HEK293 (cell line): ENCODE results near the gene TEX36.

Source experiments
- MZF1 ChIP-seq: fragments of 450-650 bp; formaldehyde crosslinking; IDR thresholded peaks from 2 replicates; pipeline ENCODE4 v1.5.1; 2017; ENCODE audit warnings: missing biosample characterization, missing genetic modification characterization, borderline replicate concordance
- PATZ1 ChIP-seq: fragments of 450-650 bp; formaldehyde crosslinking; IDR thresholded peaks from 2 replicates; pipeline ENCODE4 v1.5.1; 2016; ENCODE audit warnings: missing biosample characterization, missing genetic modification characterization
- PRDM4 ChIP-seq: fragments of 450-650 bp; formaldehyde crosslinking; IDR thresholded peaks from 2 replicates; pipeline ENCODE4 v1.5.1; 2017; ENCODE audit warnings: missing biosample characterization, missing genetic modification characterization
- ZBTB44 ChIP-seq: fragments of 450-650 bp; IDR thresholded peaks from 2 replicates; pipeline ENCODE4 v1.5.1; 2018; ENCODE audit warnings: missing biosample characterization, mild to moderate bottlenecking, missing genetic modification characterization
- ZNF202 ChIP-seq: fragments of 450-650 bp; formaldehyde crosslinking; IDR thresholded peaks from 2 replicates; pipeline ENCODE4 v1.5.1; 2016; ENCODE audit warnings: missing biosample characterization, missing genetic modification characterization, borderline replicate concordance
- ZNF280C ChIP-seq: fragments of 450-650 bp; formaldehyde crosslinking; IDR thresholded peaks from 2 replicates; pipeline ENCODE4 v1.5.1; 2016; ENCODE audit warnings: missing biosample characterization, missing genetic modification characterization
- ZNF629 ChIP-seq: fragments of 450-650 bp; formaldehyde crosslinking; IDR thresholded peaks from 2 replicates; pipeline ENCODE4 v1.5.1; 2017; ENCODE audit warnings: missing biosample characterization, missing genetic modification characterization
- TF ChIP-seq, protein P1 (sequence below): fragments of 450-650 bp; formaldehyde crosslinking; IDR thresholded peaks from 2 replicates; pipeline ENCODE4 v1.5.1; 2017; ENCODE audit warnings: missing biosample characterization, missing genetic modification characterization
- TF ChIP-seq, protein P2 (sequence below): fragments of 450-650 bp; formaldehyde crosslinking; IDR thresholded peaks from 2 replicates; pipeline ENCODE4 v1.5.1; 2016; ENCODE audit warnings: missing biosample characterization, missing genetic modification characterization
- TF ChIP-seq, protein P3 (sequence below): fragments of 450-650 bp; formaldehyde crosslinking; IDR thresholded peaks from 2 replicates; pipeline ENCODE4 v1.5.1; 2017; ENCODE audit warnings: missing biosample characterization, missing genetic modification characterization

DNA sequence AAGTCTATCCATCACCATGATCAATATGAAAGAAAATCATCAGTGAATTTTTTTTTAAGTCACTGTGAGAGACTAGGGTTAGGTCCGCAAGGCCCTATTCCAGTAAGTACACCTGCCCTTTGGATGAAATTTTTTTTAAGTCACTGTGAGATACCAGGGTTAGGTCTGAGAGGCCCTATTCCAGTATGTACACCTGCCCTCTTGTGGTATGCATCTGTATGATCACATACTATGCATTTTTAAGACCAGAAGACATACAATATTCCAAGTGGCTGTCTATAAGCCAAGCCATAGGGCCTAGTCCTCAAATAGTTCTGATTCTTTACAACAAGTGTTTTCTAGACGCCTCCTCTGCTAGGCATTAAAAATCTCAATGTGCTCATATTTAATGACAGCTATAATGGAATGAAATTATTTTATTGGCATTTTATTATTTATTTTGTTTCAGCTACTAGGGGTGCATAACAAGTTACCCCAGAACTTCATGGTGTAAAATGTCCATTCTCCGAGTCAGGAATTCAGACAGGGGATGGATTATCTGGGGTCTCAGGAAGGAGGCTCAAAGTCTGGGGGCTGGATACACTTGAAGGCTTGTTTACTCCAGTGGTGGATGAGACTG lies 53.1 kb downstream of the TEX36 start:
- TF ChIP-seq, protein P1, sequence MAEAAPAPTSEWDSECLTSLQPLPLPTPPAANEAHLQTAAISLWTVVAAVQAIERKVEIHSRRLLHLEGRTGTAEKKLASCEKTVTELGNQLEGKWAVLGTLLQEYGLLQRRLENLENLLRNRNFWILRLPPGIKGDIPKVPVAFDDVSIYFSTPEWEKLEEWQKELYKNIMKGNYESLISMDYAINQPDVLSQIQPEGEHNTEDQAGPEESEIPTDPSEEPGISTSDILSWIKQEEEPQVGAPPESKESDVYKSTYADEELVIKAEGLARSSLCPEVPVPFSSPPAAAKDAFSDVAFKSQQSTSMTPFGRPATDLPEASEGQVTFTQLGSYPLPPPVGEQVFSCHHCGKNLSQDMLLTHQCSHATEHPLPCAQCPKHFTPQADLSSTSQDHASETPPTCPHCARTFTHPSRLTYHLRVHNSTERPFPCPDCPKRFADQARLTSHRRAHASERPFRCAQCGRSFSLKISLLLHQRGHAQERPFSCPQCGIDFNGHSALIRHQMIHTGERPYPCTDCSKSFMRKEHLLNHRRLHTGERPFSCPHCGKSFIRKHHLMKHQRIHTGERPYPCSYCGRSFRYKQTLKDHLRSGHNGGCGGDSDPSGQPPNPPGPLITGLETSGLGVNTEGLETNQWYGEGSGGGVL (tag by site-specific recombination) = no peak
- TF ChIP-seq MZF1 (tag by site-specific recombination) (no peak), ZBTB44 (tag by site-specific recombination) (no peak), ZNF629 (no peak), PRDM4 (no peak), ZNF202 (tag by site-specific recombination) (no peak), ZNF280C (tag by site-specific recombination) (no peak), PATZ1 (tag by site-specific recombination) (no peak)
- TF ChIP-seq, protein P2, sequence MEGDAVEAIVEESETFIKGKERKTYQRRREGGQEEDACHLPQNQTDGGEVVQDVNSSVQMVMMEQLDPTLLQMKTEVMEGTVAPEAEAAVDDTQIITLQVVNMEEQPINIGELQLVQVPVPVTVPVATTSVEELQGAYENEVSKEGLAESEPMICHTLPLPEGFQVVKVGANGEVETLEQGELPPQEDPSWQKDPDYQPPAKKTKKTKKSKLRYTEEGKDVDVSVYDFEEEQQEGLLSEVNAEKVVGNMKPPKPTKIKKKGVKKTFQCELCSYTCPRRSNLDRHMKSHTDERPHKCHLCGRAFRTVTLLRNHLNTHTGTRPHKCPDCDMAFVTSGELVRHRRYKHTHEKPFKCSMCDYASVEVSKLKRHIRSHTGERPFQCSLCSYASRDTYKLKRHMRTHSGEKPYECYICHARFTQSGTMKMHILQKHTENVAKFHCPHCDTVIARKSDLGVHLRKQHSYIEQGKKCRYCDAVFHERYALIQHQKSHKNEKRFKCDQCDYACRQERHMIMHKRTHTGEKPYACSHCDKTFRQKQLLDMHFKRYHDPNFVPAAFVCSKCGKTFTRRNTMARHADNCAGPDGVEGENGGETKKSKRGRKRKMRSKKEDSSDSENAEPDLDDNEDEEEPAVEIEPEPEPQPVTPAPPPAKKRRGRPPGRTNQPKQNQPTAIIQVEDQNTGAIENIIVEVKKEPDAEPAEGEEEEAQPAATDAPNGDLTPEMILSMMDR (tag by site-specific recombination) = peak; percentile 53
- TF ChIP-seq, protein P3, sequence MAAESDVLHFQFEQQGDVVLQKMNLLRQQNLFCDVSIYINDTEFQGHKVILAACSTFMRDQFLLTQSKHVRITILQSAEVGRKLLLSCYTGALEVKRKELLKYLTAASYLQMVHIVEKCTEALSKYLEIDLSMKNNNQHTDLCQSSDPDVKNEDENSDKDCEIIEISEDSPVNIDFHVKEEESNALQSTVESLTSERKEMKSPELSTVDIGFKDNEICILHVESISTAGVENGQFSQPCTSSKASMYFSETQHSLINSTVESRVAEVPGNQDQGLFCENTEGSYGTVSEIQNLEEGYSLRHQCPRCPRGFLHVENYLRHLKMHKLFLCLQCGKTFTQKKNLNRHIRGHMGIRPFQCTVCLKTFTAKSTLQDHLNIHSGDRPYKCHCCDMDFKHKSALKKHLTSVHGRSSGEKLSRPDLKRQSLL (tag by site-specific recombination) = no peak
